HG03354 (cell line): Measurements from ENCODE around the gene SDCCAG8.

Source experiments
- ATAC-seq: cut with Tn5 transposase; IDR thresholded peaks from one replicate; pipeline ENCODE4 v1.9.1; 2021; ENCODE audit warnings: mild to moderate bottlenecking; ENCODE audit not compliant: unreplicated experiment, poor library complexity, severe bottlenecking

SDCCAG8 gene

GRCh38 chr1:243407284-243408018 lies 151.6 kb downstream of the SDCCAG8 start:
- ATAC-seq, result no peak

- no peak for ATAC-seq
These were observed 152.6 kb downstream of the SDCCAG8 start for GRCh38 chr1:243408479-243408878.

GRCh38 chr1:243409284-243409683 lies 153.4 kb downstream of the SDCCAG8 start:
- ATAC-seq, result no peak

GRCh38 chr1:243411472-243411871 lies 155.6 kb downstream of the SDCCAG8 start:
- no peak for ATAC-seq

GRCh38 chr1:243413431-243414151 lies 157.8 kb downstream of the SDCCAG8 start:
- ATAC-seq, result peak; percentile 86

- peak; percentile 22 for ATAC-seq
These were observed 158.3 kb downstream of the SDCCAG8 start for GRCh38 chr1:243414152-243414494.

- no peak for ATAC-seq
These were observed 160.0 kb downstream of the SDCCAG8 start for GRCh38 chr1:243415663-243416408.

GRCh38 chr1:243416495-243416894 lies 160.7 kb downstream of the SDCCAG8 start:
- ATAC-seq, result peak; percentile 47

- ATAC-seq, result no peak
These were observed 164.4 kb downstream of the SDCCAG8 start for GRCh38 chr1:243420016-243420945.

- ATAC-seq, result peak; percentile 19
These were observed 165.3 kb downstream of the SDCCAG8 start for GRCh38 chr1:243420946-243421685.

- ATAC-seq, result peak; percentile 92
These were observed 165.9 kb downstream of the SDCCAG8 start for GRCh38 chr1:243421784-243422183.

- no peak for ATAC-seq
These were observed 166.5 kb downstream of the SDCCAG8 start for GRCh38 chr1:243422362-243422761.

- no peak for ATAC-seq
These were observed 172.2 kb downstream of the SDCCAG8 start for GRCh38 chr1:243428084-243428483.

- no peak for ATAC-seq
These were observed 172.9 kb downstream of the SDCCAG8 start for GRCh38 chr1:243428617-243429342.

GRCh38 chr1:243431591-243431990 lies 175.8 kb downstream of the SDCCAG8 start:
- no peak for ATAC-seq

- ATAC-seq, result no peak
These were observed 176.3 kb downstream of the SDCCAG8 start for GRCh38 chr1:243432136-243432535.

- ATAC-seq, result no peak
These were observed 178.0 kb downstream of the SDCCAG8 start for GRCh38 chr1:243433737-243434370.

- ATAC-seq, result no peak
These were observed 178.8 kb downstream of the SDCCAG8 start for GRCh38 chr1:243434594-243434993.
